ENCODE results near the gene PTPRG. TPM values are rescaled to one million over a fixed set of nuclear protein-coding genes. Genes with fewer than 3 reads are reported as not detected.

Gene PTPRG
- total RNA-seq, 1 experiment from 2014 or later: 0.74 TPM

DNA sequence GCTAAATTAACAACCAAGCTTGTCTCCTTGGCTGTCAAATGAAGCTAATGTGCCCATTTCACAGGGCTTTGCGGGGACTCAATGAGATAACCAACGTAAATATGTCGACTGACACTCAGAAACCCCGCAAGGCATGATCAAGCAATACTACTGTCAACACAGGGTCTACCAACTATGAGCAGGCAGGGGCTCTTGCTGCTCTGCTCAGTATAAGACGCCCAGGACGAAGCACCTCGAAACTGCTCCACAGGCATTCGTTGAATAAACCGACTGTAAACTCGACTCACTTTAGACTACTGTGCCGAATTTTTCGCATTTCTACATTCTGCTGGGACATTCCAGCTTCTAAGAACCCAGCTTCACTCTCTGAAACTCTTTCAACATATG lies 757.0 kb downstream of the PTPRG start:
- POLR2A ChIA-PET: no interaction called here
- CTCF ChIA-PET: no interaction called here
- H3K27me3 ChIP-seq (ENCODE audit: control insufficient read depth, insufficient read depth, low read length): no peaks in the 10 kb centered on the region
- peaks cover 7% of the 10 kb centered on the region for H3K36me3 ChIP-seq (ENCODE audit: control insufficient read depth, insufficient read depth, low read length)
- no peaks in the 10 kb centered on the region for H3K9me3 ChIP-seq (ENCODE audit: control insufficient read depth, insufficient read depth, low read depth, low read length)
- no peaks in the 10 kb centered on the region for H3K4me1 ChIP-seq (ENCODE audit: control insufficient read depth, insufficient read depth, low read length)
- intact Hi-C loops (cut with micrococcal nuclease; ENCODE audit: unreplicated experiment): no loop called here
- DNase-seq (ENCODE audit: low read depth, low spot score): no peak
- BruUV-seq (replicated peaks): no TSS peak
- H3K27ac ChIP-seq (ENCODE audit: low read length): peak overlapping the region; percentile 74
- in situ Hi-C loops (cut with HindIII; ENCODE audit: low pct_unique_long_range_greater_than_20kb, low sequenced_read_pairs): no loop called here
- peak overlapping the region; percentile 53 to 85 for H3K4me3 ChIP-seq (ENCODE audit: low read depth in 2 of 2, low read length in 2 of 2)
- TF ChIP-seq SIN3A (IDR thresholded peaks at IDR 0.05; ENCODE audit: borderline replicate concordance, insufficient read depth, low read depth, low read length) (no peak), TCF7L2 (IDR thresholded peaks at IDR 0.05; ENCODE audit: low read depth, low read length) (no peak), POLR2AphosphoS5 (IDR thresholded peaks at IDR 0.05; ENCODE audit: low read depth, low read length) (no peak), CTCF (IDR thresholded peaks at IDR 0.05) (no peak), REST (IDR thresholded peaks at IDR 0.05; ENCODE audit: insufficient read depth in 1 of 2, low read depth in 2 of 2, low read length in 1 of 2) (no peak)
- ATAC-seq: peak; percentile 56

GRCh38 chr3:62318752-62319569 lies 757.6 kb downstream of the PTPRG start:
- POLR2A ChIA-PET: no interaction called here
- intact Hi-C loops (cut with micrococcal nuclease; ENCODE audit: unreplicated experiment): no loop called here
- peak; percentile 100 for ATAC-seq

More at GRCh38 chr3:62318752-62319569, 757.6 kb downstream of the PTPRG start:
- in situ Hi-C loops (cut with HindIII; ENCODE audit: low pct_unique_long_range_greater_than_20kb, low sequenced_read_pairs): no loop called here
- Histone ChIP-seq H3K9me3 (ENCODE audit: control insufficient read depth, insufficient read depth, low read depth, low read length) (no peaks in the 10 kb centered on the region), H3K4me3 (ENCODE audit: low read depth in 2 of 2, low read length in 2 of 2) (peak overlapping the region; percentile 53 to 85), H3K4me1 (ENCODE audit: control insufficient read depth, insufficient read depth, low read length) (no peaks in the 10 kb centered on the region), H3K27me3 (ENCODE audit: control insufficient read depth, insufficient read depth, low read length) (no peaks in the 10 kb centered on the region), H3K36me3 (ENCODE audit: control insufficient read depth, insufficient read depth, low read length) (peaks cover 7% of the 10 kb centered on the region), H3K27ac (ENCODE audit: low read length) (peak overlapping the region; percentile 74)
- peak; percentile 46 for DNase-seq (ENCODE audit: low read depth, low spot score)
- BruUV-seq (replicated peaks): TSS peak; percentile 82
- TF ChIP-seq SIN3A (IDR thresholded peaks at IDR 0.05; ENCODE audit: borderline replicate concordance, insufficient read depth, low read depth, low read length): peak; percentile 67; the same call in 1 of the 2 replicates
- peak; percentile 97 to 98 for TF ChIP-seq REST (IDR thresholded peaks at IDR 0.05; ENCODE audit: insufficient read depth in 1 of 2, low read depth in 2 of 2, low read length in 1 of 2)
- no peak for TF ChIP-seq CTCF (IDR thresholded peaks at IDR 0.05)
- peak; percentile 68 for TF ChIP-seq POLR2AphosphoS5 (IDR thresholded peaks at IDR 0.05; ENCODE audit: low read depth, low read length)
- TF ChIP-seq TCF7L2 (IDR thresholded peaks at IDR 0.05; ENCODE audit: low read depth, low read length): peak; percentile 62; the same call in 1 of the 2 replicates
- CTCF ChIA-PET: no interaction called here

All from Panc1 (cell line).